ENCODE results near the gene VDR.

- no peak for TF ChIP-seq POLR2A (IDR thresholded peaks at IDR 0.05)
- TF ChIP-seq CTCF (IDR thresholded peaks at IDR 0.05): no peak
Observed at GRCh38 chr12:47950856-47951468, 46.2 kb upstream of the VDR start.

Data from esophagus squamous epithelium (tissue), 4 donors.